Fibroblast of pulmonary artery (primary cell): Measurements from ENCODE around the gene BAIAP2.

Source experiments
- DNase-seq: peaks from one replicate; pipeline ENCODE4 v3.0.0-alpha.2; 2010; ENCODE audit warnings: low read depth
- H3K4me3 ChIP-seq: replicated peaks from 2 replicates; pipeline ENCODE4 v1.5.1; 2011; ENCODE audit warnings: low read depth, mild to moderate bottlenecking, control low read depth, low read length, moderate library complexity
- CTCF ChIP-seq: IDR thresholded peaks from 2 replicates; pipeline ENCODE4 v1.5.1; 2011; ENCODE audit warnings: mild to moderate bottlenecking, control low read depth, low read length, inconsistent platforms; ENCODE audit errors: missing control alignments

The BAIAP2 gene

GRCh38 chr17:81049973-81050551 is 15.1 kb downstream of the BAIAP2 start:
- H3K4me3 ChIP-seq = no peak overlapping the region
- DNase-seq = no peak
- no peak for TF ChIP-seq CTCF

- no peak overlapping the region for H3K4me3 ChIP-seq
- no peak for DNase-seq
- TF ChIP-seq CTCF = no peak
Observed at GRCh38 chr17:81050645-81051625, 16.0 kb downstream of the BAIAP2 start.

GRCh38 chr17:81052199-81052997 is 17.4 kb downstream of the BAIAP2 start:
- no peak overlapping the region for H3K4me3 ChIP-seq
- no peak for DNase-seq
- no peak for TF ChIP-seq CTCF

- H3K4me3 ChIP-seq = no peak overlapping the region
- no peak for DNase-seq
- TF ChIP-seq CTCF = no peak
Observed at GRCh38 chr17:81053041-81053970, 18.4 kb downstream of the BAIAP2 start.

- TF ChIP-seq CTCF = no peak
- no peak for DNase-seq
- no peak overlapping the region for H3K4me3 ChIP-seq
Observed at GRCh38 chr17:81054308-81054707, 19.4 kb downstream of the BAIAP2 start.

GRCh38 chr17:81054881-81055370 is 20.0 kb downstream of the BAIAP2 start:
- DNase-seq = no peak
- H3K4me3 ChIP-seq = no peak overlapping the region
- no peak for TF ChIP-seq CTCF
